Activated T-helper 9 cell treated with anti-CD3 and anti-CD28 coated beads, Interleukin-2, amount 50 U/mL, for 16 hours (primary cell): ENCODE results near the gene ENAM.
"Not testable (repeated sequence)": the region's sequence is repeated elsewhere in the genome, so short reads cannot be mapped to it uniquely, and the experiment has no call there.

Experiments used
- DNase-seq: peaks from one replicate; pipeline ENCODE4 v3.0.0-alpha.2; 2020; ENCODE audit warnings: low read depth

Gene ENAM

GRCh38 chr4:70629469-70630090 lies 1.0 kb downstream of the ENAM start:
- no peak for DNase-seq

- no peak for DNase-seq
Observed at GRCh38 chr4:70630162-70630561, 1.6 kb downstream of the ENAM start.

- no peak for DNase-seq
Observed at GRCh38 chr4:70632028-70632427, 3.5 kb downstream of the ENAM start.

GRCh38 chr4:70634482-70634881 lies 5.9 kb downstream of the ENAM start:
- no peak for DNase-seq

- no peak for DNase-seq
Observed at GRCh38 chr4:70637239-70637913, 8.8 kb downstream of the ENAM start.

- DNase-seq, result no peak
Observed at GRCh38 chr4:70640192-70640591, 11.6 kb downstream of the ENAM start.

GRCh38 chr4:70650741-70651140 lies 22.2 kb downstream of the ENAM start:
- DNase-seq, result not testable (repeated sequence)

- DNase-seq, result no peak
Observed at GRCh38 chr4:70651864-70652506, 23.4 kb downstream of the ENAM start.

- no peak for DNase-seq
Observed at GRCh38 chr4:70654605-70655011, 26.1 kb downstream of the ENAM start.

- DNase-seq, result no peak
Observed at GRCh38 chr4:70657326-70657725, 28.8 kb downstream of the ENAM start.

GRCh38 chr4:70658418-70658817 lies 29.9 kb downstream of the ENAM start:
- DNase-seq, result no peak

- DNase-seq, result no peak
Observed at GRCh38 chr4:70660106-70660505, 31.6 kb downstream of the ENAM start.

GRCh38 chr4:70661309-70661922 lies 32.9 kb downstream of the ENAM start:
- DNase-seq, result not testable (repeated sequence)

GRCh38 chr4:70666369-70666768 lies 37.8 kb downstream of the ENAM start, which contains the start of gene JCHAIN:
Gene JCHAIN (minus strand): TSS chr4:70666508. CDS start chr4:70666490, 18 bp downstream.
- no peak for DNase-seq

GRCh38 chr4:70667740-70668535 lies 39.4 kb downstream of the ENAM start:
- DNase-seq, result no peak

- no peak for DNase-seq
Observed at GRCh38 chr4:70670332-70671014, 41.9 kb downstream of the ENAM start.

GRCh38 chr4:70671091-70671490 lies 42.5 kb downstream of the ENAM start:
- DNase-seq, result no peak

GRCh38 chr4:70674191-70674590 lies 45.6 kb downstream of the ENAM start:
- no peak for DNase-seq

GRCh38 chr4:70674731-70675130 lies 46.2 kb downstream of the ENAM start:
- DNase-seq, result no peak

- DNase-seq, result no peak
Observed at GRCh38 chr4:70676554-70677090, 48.1 kb downstream of the ENAM start.

GRCh38 chr4:70678383-70678999 lies 49.9 kb downstream of the ENAM start:
- DNase-seq, result no peak
